Mesothelial cell of epicardium (in vitro differentiated cells): ENCODE results near the gene CALY. TPM values are rescaled to one million over a fixed set of nuclear protein-coding genes. Genes with fewer than 3 reads are reported as not detected.

Source experiments
- DNase-seq, 2 experiments: peaks; one replicate each; pipeline ENCODE4 v3.0.0; 2021; ENCODE audit warnings: low spot score in 2 of 2; ENCODE audit not compliant: unreplicated experiment in 2 of 2
- H3K27ac Mint-ChIP-seq: 2 replicates; pipeline ENCODE4 v1.8.0; 2021; ENCODE audit warnings: mixed read lengths
- H3K27me3 Mint-ChIP-seq: 2 replicates; pipeline ENCODE4 v1.8.0; 2021; ENCODE audit warnings: low read depth, mixed read lengths
- H3K36me3 Mint-ChIP-seq: 2 replicates; pipeline ENCODE4 v1.8.0; 2021; ENCODE audit warnings: mixed read lengths
- H3K4me1 Mint-ChIP-seq: 2 replicates; pipeline ENCODE4 v1.8.0; 2021; ENCODE audit warnings: mixed read lengths
- H3K4me3 Mint-ChIP-seq: 2 replicates; pipeline ENCODE4 v1.8.0; 2021; ENCODE audit warnings: mild to moderate bottlenecking, moderate library complexity, mixed read lengths
- H3K9me3 Mint-ChIP-seq: 2 replicates; pipeline ENCODE4 v1.8.0; 2021; ENCODE audit warnings: mixed read lengths
- total RNA-seq: library from RNA; stranded (reverse); gene quantifications from 3 replicates; pipeline ENCODE4 v1.2.1, GENCODE V29; 2021
- TF ChIP-seq, protein P1 (sequence below): fragments of 200-600 bp; sonication (generic); IDR thresholded peaks from one replicate; pipeline ENCODE4 v1.5.0; 2021; ENCODE audit warnings: antibody characterized with exemption; ENCODE audit not compliant: unreplicated experiment

The CALY gene
- total RNA-seq, 1 donor from 2014 or later = 2.1 TPM

DNA sequence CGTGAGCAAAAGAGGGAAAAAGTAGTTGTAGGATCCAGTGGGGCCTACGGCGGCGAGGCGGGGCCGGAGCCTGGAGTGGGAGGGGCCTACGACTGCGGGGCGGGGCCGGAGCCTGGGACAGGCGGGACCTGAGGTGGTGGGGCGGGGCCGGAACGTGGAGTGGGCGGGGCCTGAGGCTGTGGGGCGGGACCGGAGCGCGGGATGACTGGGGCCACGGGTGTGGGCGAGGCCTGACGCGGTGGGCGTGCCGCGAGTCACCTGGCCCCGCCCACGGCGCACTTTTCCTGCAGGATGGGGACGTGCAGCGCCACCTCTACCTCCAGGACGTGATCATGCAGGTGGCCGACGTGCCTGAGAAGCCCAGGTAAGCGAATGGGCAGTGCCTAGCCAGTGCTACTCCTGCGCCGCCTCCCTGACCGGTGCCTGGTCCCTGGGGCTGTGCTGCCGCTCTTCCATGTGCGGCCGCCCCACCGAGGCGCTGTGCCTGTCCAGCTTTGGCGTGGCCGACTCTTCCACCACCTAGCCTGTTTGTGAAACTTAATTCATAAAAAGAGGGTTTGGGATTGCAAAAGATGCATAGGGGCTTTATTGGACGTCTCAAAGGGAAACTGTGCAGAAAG lies 27.5 kb downstream of the CALY start:
- Mint-ChIP-seq H3K27me3 (no peaks in the 10 kb centered on the region), H3K4me1 (peaks cover 12% of the 10 kb centered on the region), H3K27ac (peak overlapping the region; percentile 59)

DNA sequence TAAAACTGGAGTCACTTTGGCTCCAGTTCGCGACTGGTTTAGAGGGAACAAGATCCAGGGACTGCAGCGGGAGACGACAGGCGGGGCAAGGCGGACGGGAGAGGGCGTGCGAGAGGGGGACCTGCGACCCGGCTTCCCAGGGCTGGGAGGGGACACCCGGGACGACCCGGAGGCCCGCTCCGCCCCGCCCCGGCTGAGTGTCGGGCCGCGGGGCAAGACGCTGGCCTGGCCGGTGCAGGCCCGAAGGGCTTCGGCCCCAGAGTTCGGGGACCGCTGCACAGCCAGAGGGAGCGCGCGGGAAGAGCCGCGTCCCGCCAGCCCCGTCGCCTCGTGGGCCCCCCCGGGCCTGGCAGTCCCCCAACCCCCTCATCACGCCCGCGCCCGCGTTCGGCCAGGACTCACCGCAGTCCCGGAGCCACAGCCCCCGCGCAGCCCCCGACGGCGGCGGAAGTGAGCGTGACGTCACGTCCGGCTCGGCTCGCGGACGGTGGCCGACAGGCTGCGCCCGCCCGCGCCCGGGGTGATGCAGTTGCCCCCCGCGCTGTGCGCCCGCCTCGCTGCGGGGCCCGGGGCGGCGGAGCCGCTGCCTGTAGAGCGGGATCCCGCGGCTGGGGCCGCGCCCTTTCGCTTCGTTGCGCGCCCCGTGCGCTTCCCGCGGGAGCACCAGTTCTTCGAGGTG lies 28.1 kb downstream of the CALY start, which contains the start of the genes TUBGCP2 and ZNF511:
Gene TUBGCP2 (minus strand): TSS at position 452 of the 679 bp plus-strand sequence. CDS start 5,931 bp downstream, outside the sequence.
Gene ZNF511 (plus strand): TSS at position 494 of the 679 bp plus-strand sequence. CDS start 30 bp downstream, at position 524.
- Mint-ChIP-seq H3K36me3 (peaks cover 5% of the 10 kb centered on the region), H3K9me3 (no peaks in the 10 kb centered on the region), H3K4me3 (peak within 1 kb of the TSS; percentile 95), H3K27ac (peak within 1 kb of the TSS; percentile 99), H3K27me3 (no peaks in the 10 kb centered on the region), H3K4me1 (peaks cover 12% of the 10 kb centered on the region)
- TF ChIP-seq, protein P1, sequence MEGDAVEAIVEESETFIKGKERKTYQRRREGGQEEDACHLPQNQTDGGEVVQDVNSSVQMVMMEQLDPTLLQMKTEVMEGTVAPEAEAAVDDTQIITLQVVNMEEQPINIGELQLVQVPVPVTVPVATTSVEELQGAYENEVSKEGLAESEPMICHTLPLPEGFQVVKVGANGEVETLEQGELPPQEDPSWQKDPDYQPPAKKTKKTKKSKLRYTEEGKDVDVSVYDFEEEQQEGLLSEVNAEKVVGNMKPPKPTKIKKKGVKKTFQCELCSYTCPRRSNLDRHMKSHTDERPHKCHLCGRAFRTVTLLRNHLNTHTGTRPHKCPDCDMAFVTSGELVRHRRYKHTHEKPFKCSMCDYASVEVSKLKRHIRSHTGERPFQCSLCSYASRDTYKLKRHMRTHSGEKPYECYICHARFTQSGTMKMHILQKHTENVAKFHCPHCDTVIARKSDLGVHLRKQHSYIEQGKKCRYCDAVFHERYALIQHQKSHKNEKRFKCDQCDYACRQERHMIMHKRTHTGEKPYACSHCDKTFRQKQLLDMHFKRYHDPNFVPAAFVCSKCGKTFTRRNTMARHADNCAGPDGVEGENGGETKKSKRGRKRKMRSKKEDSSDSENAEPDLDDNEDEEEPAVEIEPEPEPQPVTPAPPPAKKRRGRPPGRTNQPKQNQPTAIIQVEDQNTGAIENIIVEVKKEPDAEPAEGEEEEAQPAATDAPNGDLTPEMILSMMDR = no peak
- peak; percentile 77 to 90 for DNase-seq

More for the DNA sequence above, 27.5 kb downstream of the CALY start:
- Mint-ChIP-seq H3K9me3 (no peaks in the 10 kb centered on the region), H3K36me3 (peaks cover 5% of the 10 kb centered on the region), H3K4me3 (peak overlapping the region; percentile 71)
- TF ChIP-seq, protein P1 = no peak
- peak; percentile 90 to 97 for DNase-seq

DNA sequence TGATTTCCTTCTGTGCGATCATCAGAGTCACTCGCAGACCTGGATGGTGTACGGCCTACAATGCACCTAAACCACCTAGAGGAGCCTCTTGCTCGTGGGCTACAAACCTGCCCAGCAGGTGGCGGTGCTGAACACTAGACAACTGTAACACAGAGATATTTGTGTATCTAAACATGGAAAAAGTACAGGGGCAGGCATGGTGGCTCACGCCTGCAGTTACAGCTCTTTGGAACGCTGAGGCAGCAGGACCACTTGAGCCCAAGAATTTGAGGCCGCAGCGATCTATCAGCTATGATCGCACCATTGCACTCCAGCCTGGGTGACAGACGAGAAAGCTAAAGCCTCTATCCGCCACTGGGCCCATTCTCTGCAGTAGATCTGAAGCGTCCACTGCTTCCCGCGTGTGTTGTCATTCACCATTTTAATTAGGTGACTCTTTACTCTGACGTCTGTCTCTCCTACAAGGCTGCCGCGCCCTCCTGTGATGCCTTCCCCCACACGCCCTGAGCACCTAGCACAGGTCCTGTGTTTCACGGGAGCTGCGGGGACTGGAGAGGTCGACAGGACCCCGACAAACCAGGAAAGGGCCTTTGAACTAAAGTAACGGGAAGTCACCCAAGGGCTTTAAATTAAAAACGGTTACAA lies 28.8 kb downstream of the CALY start:
- Mint-ChIP-seq H3K36me3 (peaks cover 5% of the 10 kb centered on the region), H3K9me3 (no peaks in the 10 kb centered on the region), H3K4me1 (peaks cover 12% of the 10 kb centered on the region), H3K4me3 (peak overlapping the region; percentile 95), H3K27me3 (no peaks in the 10 kb centered on the region), H3K27ac (peak overlapping the region; percentile 99)
- DNase-seq = peak in 1 of 2 experiments; percentile 82
- TF ChIP-seq, protein P1 = peak; percentile 72

DNA sequence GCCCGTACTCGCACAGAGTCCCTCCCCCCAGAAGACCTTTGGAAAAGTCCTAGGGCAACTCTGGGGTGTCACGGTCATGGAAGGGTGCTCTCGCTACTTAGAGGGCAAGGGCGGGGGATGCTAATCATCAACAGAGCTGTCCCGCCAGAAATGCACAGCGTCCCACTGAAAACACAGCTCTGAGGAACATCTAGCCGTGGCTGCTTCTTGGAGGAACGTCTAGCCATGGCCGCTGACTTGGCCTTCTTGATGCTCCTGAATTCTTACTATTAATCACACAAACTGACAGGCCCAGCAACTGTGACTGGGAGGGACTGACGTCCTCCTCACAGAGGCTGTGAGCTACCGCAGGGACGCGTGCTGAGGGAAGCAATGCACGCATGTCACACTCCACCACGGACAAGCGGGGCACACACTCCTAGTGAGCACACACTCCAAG lies 29.7 kb downstream of the CALY start:
- Mint-ChIP-seq H3K9me3 (no peaks in the 10 kb centered on the region), H3K36me3 (peaks cover 9% of the 10 kb centered on the region), H3K4me1 (peaks cover 12% of the 10 kb centered on the region), H3K27me3 (no peaks in the 10 kb centered on the region), H3K27ac (peak overlapping the region; percentile 64), H3K4me3 (peak overlapping the region; percentile 95)
- no peak for DNase-seq
- TF ChIP-seq, protein P1 = no peak

DNA sequence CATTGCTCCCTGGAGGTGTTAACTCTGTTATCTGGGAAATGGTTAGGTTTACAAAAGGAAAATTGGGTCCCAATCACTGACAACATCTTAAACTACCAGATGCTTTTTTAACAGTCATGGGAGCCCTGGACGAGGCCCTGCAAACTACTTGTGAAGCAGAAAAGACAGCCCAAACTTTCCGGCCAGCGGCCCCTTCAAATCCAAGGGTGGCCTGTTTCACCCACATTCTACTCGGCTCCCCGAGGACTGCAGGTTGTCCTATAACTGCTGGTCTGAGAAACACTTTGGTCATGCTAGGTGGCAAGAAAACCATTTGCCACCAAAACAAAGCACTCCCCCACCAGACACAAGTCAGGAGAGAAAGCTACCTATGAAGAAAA lies 30.6 kb downstream of the CALY start:
- no peak for DNase-seq
- Mint-ChIP-seq H3K4me1 (peaks cover 12% of the 10 kb centered on the region), H3K27me3 (no peaks in the 10 kb centered on the region), H3K4me3 (no peak overlapping the region), H3K9me3 (no peaks in the 10 kb centered on the region), H3K27ac (no peak overlapping the region), H3K36me3 (peaks cover 9% of the 10 kb centered on the region)
- TF ChIP-seq, protein P1 = no peak
